ENCODE data around the gene SPOCK1.
"Not testable (repeated sequence)": the region's sequence is repeated elsewhere in the genome, so short reads cannot be mapped to it uniquely, and the experiment has no call there.

The SPOCK1 gene

GRCh38 chr5:137014731-137015130, 484.4 kb downstream of the SPOCK1 start:
- no peak for DNase-seq (ENCODE audit: low spot score)

- DNase-seq (ENCODE audit: low spot score): no peak
These were observed 488.9 kb downstream of the SPOCK1 start for GRCh38 chr5:137010226-137010625.

- DNase-seq (ENCODE audit: low spot score): no peak
These were observed 494.8 kb downstream of the SPOCK1 start for GRCh38 chr5:137004279-137004678.

DNA sequence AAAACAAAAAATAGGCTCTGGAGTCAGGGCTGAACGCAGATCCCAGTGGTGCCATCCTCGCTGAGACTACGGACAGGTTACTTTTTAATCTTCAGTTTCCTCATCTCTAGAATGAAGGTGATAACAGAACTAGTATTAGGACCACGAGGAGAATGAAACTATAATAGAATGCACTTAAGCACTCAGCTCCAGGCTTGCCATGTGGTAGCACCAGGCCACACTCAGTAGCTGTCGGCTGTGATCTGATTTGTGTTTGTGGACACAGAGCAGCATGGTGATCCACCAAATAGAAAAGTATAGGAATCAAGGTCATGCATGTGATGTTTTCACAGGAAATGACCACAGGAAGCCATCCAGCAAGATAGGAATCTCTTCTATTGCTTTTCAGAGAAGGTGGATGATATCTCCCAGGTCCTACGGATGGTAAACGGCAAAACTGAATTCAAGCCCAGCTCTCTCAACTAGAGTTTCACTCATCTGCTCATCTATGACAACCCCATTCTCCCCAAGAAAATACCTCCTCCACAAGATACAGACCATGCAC, 498.0 kb downstream of the SPOCK1 start:
- DNase-seq (ENCODE audit: low spot score): no peak

DNA sequence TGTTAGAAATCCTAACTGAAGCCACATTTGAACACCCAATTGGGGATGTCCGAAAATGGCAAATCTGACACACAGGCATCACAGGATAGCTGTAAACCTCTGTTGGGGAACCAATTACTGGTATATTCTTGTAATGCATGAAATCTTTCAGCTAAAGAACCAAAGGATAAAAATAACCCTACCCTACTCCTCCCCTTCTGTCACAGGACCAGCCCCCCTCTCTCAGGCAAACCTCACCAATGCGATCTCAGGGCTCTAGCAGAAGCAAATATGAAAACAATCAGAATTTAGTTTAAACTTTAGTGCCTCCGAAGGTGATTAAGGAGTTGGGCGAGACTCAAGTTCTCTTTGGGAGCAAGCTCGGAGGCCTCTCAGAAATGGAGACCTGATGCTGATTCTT, 499.3 kb downstream of the SPOCK1 start:
- no peak for DNase-seq (ENCODE audit: low spot score)

DNA sequence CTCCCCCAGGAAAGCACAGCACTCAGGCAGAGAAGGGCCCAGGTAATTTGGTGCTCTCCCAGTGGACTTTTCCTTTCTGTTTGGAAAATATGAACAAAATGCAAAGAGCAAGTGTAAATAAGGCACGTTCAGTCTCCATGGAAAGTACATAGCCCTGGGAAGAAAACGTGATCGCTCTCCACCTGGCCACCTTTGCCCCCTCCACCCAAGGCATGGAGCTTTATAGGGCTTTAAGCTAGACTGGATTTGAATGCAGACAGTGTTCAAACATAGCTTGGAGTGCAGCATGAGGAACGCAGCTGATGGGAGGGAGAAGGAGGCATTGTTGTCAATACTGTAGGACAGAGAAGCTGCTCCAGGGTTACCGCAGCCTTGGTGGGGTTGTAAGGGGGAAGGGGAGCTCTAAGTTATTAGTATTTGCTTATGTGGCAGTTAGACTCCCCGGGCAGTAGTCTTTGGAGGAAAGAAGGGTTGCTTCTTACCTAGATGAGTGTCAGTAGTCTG, 500.2 kb downstream of the SPOCK1 start:
- no peak for DNase-seq (ENCODE audit: low spot score)

DNA sequence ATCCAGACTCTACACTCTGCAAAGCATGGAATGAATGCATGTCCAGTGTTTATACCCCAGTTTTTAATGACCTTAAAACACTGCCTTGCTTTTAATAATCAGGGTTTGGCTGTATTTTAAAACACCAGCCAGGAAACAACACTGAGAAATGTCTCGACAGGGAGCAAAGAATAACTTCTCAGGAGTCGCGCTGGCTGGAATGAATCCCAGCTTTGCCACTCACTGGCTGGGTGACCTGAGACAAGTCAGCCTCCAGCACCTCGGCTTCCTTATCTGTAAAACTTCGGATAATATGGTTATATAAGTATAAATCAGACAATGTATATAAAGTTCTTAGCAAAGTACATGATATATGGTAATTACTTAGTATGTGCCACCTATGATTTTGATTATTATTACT, 505.0 kb downstream of the SPOCK1 start:
- no peak for DNase-seq (ENCODE audit: low spot score)

DNA sequence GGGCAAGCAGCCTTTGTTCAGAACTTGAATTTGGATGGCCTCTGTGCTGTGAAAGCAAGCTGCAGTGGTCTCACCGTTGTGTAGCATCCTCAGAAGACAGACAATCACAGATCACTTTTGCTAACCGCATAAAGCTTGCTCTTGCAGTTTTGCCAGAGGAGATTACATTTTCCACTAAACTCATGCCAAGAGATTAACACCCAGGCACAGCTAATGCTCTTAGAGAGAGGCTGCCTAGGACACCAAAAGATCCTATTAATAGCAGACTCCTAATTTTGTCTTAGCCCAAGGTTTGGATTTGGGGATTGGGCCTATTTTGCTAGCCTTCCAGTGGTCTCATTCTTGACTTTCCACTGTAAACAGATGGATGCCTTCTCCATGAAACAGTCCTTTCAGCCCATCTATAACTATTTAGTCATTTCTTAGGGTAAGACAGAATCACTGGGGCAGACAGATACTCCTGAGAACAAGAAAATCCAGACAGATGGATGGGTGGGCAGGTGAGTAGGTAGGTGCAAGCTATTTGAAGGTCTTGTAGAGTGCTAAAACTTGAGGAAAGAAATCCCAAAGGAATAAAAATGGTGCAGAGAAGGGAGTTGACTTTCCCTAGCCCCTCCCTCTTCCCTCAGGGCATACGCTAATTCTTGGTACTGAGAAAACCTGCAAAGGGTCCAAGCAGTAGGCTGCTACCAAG, 506.2 kb downstream of the SPOCK1 start:
- DNase-seq (ENCODE audit: low spot score): no peak

GRCh38 chr5:136985785-136986475, 513.2 kb downstream of the SPOCK1 start:
- DNase-seq (ENCODE audit: low spot score): no peak

- DNase-seq (ENCODE audit: low spot score): no peak
These were observed 514.2 kb downstream of the SPOCK1 start for GRCh38 chr5:136984772-136985446.

DNA sequence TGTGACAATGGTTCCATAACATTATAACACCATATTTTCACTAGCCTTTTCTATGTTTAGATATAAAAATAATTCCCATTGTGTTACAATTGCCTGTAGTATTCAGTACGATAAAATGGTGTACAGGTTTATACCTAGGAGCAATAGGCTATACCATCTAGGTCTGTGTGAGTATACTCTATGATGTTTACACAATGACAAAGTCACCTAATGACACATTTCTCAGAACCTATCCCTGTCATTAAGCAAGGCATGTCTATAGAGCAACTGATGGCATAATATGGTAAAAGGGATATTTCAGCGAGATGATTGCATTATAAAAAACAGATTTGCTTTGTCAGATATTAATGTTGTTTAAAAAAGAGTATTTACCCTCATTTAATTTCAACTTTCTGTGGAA, 517.2 kb downstream of the SPOCK1 start:
- DNase-seq (ENCODE audit: low spot score): no peak

DNA sequence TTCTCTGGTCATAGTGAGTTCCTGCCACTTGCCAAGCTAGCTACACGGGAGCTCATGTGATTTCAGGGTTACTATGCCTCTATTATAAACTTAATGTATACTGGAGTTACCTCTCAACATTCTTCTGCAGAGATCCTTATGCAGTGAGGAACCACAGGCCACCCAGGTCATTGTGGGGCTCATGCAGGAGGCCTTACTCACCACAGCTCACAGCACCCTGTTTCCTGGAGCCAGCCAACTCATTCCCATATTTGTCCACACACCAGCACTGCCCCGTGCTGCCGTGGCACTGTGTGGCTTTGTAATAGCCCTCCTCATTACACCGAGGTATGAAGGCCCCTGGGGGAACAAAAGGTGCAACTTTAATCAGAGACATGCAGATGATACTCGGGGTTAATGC, 520.0 kb downstream of the SPOCK1 start:
- DNase-seq (ENCODE audit: low spot score): no peak

- no peak for DNase-seq (ENCODE audit: low spot score)
These were observed 535.6 kb downstream of the SPOCK1 start for GRCh38 chr5:136963504-136963903.

- no peak for DNase-seq (ENCODE audit: low spot score)
These were observed 541.7 kb downstream of the SPOCK1 start for GRCh38 chr5:136957428-136957827.

- not testable (repeated sequence) for DNase-seq (ENCODE audit: low spot score)
These were observed 545.0 kb downstream of the SPOCK1 start for GRCh38 chr5:136954142-136954541.

DNA sequence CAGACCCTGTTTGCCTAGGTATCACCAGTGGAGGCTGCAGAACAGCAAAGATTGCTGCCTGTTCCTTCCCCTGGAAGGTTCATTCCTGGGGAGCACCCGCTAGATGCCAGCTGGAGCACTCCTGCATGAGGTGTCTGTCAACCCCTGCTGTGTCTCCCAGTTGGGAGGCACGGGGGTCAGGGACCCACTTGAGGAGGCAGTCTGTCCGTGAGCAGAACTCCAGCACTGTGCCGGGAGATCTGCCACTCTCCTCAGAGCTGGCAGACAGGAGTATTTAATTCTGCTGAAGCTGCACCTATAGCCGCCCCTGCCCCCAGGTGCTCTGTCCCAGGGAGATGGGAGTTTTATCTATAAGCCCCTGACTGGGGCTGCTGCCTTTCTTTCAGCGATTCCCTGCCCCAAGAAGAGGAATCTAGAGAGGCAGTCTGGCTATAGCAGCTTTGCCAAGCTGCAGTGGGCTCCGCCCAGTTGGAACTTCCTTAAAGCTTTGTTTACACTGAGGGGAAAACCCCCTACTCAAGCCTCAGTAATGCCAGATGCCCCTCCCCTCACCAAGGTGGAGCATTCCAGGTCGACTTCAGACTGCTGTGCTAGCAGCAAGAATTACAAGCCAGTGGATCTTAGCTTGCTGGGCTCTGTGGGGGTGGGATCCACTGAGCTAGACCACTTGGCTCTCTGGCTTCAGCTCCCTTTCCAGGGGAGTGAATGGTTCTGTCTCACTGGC, 545.6 kb downstream of the SPOCK1 start:
- not testable (repeated sequence) for DNase-seq (ENCODE audit: low spot score)

DNA sequence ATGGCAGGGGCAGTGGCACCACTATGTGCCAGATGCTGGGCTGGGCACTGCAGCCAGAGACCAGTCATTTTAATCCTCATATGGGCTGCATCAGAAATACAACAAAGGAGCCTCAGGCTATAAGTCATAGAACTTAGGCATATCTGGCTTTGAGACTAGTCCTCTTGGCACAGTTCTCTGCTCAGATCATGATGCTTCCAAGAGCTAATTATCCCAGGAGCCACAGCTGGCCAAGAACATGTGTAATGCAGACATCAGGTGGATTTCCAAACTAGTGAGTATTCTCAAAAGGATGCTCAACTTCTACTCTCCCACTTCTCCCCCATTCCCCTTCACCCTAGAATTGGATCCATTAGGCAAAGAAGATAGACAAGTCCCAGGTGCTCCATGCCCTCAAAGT, 571.6 kb downstream of the SPOCK1 start:
- DNase-seq (ENCODE audit: low spot score): no peak

- no peak for DNase-seq (ENCODE audit: low spot score)
These were observed 573.1 kb downstream of the SPOCK1 start for GRCh38 chr5:136926073-136926472.

Measured in kidney capillary endothelial cell (primary cell).